Measurements from ENCODE around the gene GP1BB. TPM values are rescaled to one million over a fixed set of nuclear protein-coding genes. Genes with fewer than 3 reads are reported as not detected.

The GP1BB gene
- total and polyA plus RNA-seq, 10 of the 15 experiments (the other 5 are each of a cell fraction or from before 2014, with no cell fraction given), result 0.05 to 0.28 (median 0.28) TPM; not detected in 7

DNA sequence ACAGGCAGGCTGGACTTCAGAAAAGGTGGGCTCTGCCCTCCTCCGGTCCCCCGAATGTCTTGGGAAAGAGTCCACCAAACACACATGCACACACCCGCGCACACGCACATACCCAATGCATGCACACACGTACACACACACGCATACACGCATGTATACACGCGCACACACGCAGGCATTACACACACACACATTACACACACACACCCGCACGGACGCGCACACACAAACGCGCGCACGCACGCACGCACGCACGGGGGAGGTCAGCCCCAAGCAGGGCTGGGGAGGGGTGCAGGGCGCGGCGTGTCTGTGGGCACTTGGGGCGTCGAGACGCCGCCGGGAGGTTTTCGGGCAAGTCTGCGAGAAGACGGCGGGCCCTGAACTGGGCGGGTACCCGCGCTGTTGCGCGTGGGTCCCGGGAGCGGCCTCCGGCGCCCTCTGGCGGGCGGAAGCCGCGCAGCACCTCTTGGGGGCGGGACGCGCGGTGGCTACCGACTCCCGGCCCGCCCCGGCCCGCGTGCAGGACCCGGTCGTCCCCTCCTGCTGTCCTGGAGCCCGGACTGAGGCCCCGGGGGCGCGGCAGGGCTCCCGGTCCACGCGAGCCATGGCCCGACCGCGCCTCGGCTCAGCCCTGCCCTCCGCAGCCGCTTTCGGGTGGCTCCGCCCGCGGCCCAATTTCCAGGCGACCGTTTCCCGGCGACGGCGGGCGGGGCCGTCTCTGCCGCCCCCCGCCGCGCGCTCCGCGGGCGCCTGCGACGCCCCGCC, 5.5 kb upstream of the GP1BB start (continued):
- TF ChIP-seq IKZF2 (IDR thresholded peaks at IDR 0.05), result no peak
- TF ChIP-seq, protein P1, sequence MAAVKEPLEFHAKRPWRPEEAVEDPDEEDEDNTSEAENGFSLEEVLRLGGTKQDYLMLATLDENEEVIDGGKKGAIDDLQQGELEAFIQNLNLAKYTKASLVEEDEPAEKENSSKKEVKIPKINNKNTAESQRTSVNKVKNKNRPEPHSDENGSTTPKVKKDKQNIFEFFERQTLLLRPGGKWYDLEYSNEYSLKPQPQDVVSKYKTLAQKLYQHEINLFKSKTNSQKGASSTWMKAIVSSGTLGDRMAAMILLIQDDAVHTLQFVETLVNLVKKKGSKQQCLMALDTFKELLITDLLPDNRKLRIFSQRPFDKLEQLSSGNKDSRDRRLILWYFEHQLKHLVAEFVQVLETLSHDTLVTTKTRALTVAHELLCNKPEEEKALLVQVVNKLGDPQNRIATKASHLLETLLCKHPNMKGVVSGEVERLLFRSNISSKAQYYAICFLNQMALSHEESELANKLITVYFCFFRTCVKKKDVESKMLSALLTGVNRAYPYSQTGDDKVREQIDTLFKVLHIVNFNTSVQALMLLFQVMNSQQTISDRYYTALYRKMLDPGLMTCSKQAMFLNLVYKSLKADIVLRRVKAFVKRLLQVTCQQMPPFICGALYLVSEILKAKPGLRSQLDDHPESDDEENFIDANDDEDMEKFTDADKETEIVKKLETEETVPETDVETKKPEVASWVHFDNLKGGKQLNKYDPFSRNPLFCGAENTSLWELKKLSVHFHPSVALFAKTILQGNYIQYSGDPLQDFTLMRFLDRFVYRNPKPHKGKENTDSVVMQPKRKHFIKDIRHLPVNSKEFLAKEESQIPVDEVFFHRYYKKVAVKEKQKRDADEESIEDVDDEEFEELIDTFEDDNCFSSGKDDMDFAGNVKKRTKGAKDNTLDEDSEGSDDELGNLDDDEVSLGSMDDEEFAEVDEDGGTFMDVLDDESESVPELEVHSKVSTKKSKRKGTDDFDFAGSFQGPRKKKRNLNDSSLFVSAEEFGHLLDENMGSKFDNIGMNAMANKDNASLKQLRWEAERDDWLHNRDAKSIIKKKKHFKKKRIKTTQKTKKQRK (IDR thresholded peaks at IDR 0.05; ENCODE audit: low read depth, low read length), result no peak
- no peak for TF ChIP-seq EP300 (IDR thresholded peaks at IDR 0.05; ENCODE audit: borderline replicate concordance in 1 of 2, control insufficient read depth in 1 of 2, low read depth in 2 of 2, low read length in 2 of 2)
- peak; percentile 58 for TF ChIP-seq ZNF207 (IDR thresholded peaks at IDR 0.05; ENCODE audit: borderline replicate concordance)
- no peak for TF ChIP-seq E2F8 (IDR thresholded peaks at IDR 0.05; ENCODE audit: low read depth, partially characterized antibody)
- TF ChIP-seq POLR2AphosphoS2 (IDR thresholded peaks at IDR 0.05; ENCODE audit: low read depth, low read length), result no peak
